PC-9 (cell line): ENCODE data around the gene RIOK3.

Source experiments
- EZH2 ChIP-seq: fragments of 200-600 bp; sonication (generic); IDR thresholded peaks from 2 replicates; pipeline ENCODE4 v1.8.0; 2017; ENCODE audit warnings: antibody characterized with exemption, low read depth
- TF ChIP-seq, protein P1 (sequence below): fragments of 200-600 bp; sonication (generic); conservative IDR thresholded peaks from 2 replicates; pipeline ENCODE4 v1.6.1; 2017; ENCODE audit warnings: mixed run types, antibody characterized with exemption, mild to moderate bottlenecking, moderate library complexity

DNA sequence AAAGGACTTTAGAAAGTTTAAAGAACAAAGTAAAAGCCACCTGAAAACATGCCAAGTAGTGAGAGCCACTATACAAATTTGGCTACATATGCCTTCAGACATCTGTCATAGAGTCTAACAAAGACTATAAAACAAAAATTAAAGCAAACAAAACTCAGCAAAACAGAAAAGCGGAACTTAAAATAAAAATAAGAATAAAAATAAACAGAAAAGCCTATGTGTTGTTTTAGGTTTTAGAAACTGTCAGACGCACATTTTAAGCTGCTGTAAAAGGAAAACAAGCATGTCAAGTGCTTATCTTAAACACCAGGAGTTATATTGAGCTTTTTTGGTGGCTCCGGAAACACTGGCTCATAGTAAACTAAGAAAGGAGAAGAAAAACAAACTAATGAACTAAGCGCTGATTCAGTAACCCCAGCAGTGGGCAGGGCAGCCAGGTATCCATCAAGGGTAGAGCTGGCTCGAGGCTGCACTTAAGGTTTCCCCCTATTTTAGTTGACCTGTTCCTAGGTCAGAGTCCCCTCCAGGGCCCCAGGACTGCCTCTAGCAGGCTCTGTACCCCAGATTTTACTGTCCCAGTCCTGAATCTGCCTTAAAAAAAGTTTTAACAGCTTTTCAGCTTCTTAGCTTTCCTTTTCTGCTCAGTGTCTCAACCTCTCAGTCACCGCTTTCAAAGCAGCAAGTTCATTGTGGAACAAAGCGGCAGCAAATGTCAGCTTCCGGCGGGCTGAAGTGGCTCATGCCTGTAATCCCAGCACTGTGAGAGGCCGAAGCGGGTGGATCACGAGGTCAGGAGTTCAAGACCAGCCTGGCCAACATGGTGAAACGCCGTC is 34.9 kb downstream of the RIOK3 start:
- TF ChIP-seq, protein P1, sequence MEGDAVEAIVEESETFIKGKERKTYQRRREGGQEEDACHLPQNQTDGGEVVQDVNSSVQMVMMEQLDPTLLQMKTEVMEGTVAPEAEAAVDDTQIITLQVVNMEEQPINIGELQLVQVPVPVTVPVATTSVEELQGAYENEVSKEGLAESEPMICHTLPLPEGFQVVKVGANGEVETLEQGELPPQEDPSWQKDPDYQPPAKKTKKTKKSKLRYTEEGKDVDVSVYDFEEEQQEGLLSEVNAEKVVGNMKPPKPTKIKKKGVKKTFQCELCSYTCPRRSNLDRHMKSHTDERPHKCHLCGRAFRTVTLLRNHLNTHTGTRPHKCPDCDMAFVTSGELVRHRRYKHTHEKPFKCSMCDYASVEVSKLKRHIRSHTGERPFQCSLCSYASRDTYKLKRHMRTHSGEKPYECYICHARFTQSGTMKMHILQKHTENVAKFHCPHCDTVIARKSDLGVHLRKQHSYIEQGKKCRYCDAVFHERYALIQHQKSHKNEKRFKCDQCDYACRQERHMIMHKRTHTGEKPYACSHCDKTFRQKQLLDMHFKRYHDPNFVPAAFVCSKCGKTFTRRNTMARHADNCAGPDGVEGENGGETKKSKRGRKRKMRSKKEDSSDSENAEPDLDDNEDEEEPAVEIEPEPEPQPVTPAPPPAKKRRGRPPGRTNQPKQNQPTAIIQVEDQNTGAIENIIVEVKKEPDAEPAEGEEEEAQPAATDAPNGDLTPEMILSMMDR: no peak
- no peak for TF ChIP-seq EZH2
